Testis (tissue), 3 donors: ENCODE measurements around the gene PIGP. TPM values are rescaled to one million over a fixed set of nuclear protein-coding genes. Genes with fewer than 3 reads are reported as not detected.

ENCODE experiments used
- DNase-seq: peaks from one replicate; pipeline ENCODE4 v3.0.0-alpha.2; 2019
- H3K27ac ChIP-seq, 2 donors: fragments of 200-600 bp; sonication (generic); one replicate each; pipeline ENCODE4 v1.5.1; 2019
- H3K27me3 ChIP-seq: fragments of 200-600 bp; sonication (generic); one replicate; pipeline ENCODE4 v1.5.1; 2019
- H3K36me3 ChIP-seq: fragments of 200-600 bp; sonication (generic); one replicate; pipeline ENCODE4 v1.5.1; 2017; ENCODE audit warnings: low read depth; ENCODE audit errors: missing control alignments
- H3K4me1 ChIP-seq: fragments of 200-600 bp; sonication (generic); one replicate; pipeline ENCODE4 v1.5.1; 2019
- H3K4me3 ChIP-seq, 2 donors: fragments of 200-600 bp; sonication (generic); one replicate each; pipeline ENCODE4 v1.5.1; 2017 to 2019
- H3K9me3 ChIP-seq: fragments of 200-600 bp; sonication (generic); one replicate; pipeline ENCODE4 v1.5.1; 2017
- CTCF ChIP-seq, 3 experiments: fragments of 450-650 bp in 2 of 3; fragments of 200-600 bp in 1 of 3; sonication (generic) in 1 of 3; IDR thresholded peaks; one replicate each; pipeline ENCODE4 v1.5.1; 2016 to 2019; ENCODE audit warnings: antibody characterized with exemption in 3 of 3, mild to moderate bottlenecking in 2 of 3, moderate library complexity in 1 of 3
- POLR2A ChIP-seq: fragments of 450-650 bp; IDR thresholded peaks from one replicate; pipeline ENCODE4 v1.6.1; 2017; ENCODE audit warnings: antibody characterized with exemption, mild to moderate bottlenecking, moderate library complexity
- WGBS, 2 donors: methylation state at CpG; one replicate each; pipeline ENCODE4 v1.1.5; 2018; 5-methylcytosine and 5-hydroxymethylcytosine counted together
- intact Hi-C: fragments of 100-400 bp; cut with DNase I; formaldehyde crosslinking; loops from one replicate; pipeline ENCODE4 v1.15.1; 2023; ENCODE audit warnings: low total_unique reads
- polyA plus RNA-seq: library from polyadenylated mRNA; stranded (reverse); fragments of 350-450 nt; fragmentation: Illumina TruSeq; extraction: RNeasy Lipid Tissue Mini Kit (QIAGEN cat#74804); gene quantifications from one replicate; pipeline ENCODE4 v1.2.3, GENCODE V29; 2014; ENCODE audit warnings: low read depth, low replicate concordance; ENCODE audit not compliant: insufficient read depth
- total RNA-seq, 2 donors: library from RNA; depleted of rRNA; stranded (reverse); fragments of >200 nt; gene quantifications; one replicate each; pipeline ENCODE4 v1.2.3, GENCODE V29; 2016

Gene PIGP
- total and polyA plus RNA-seq, 3 donors from 2014 or later: 38.0 to 96.2 (median 44.9) TPM

GRCh38 chr21:37073417-37074196 is 736 bp upstream of the PIGP start:
- TF ChIP-seq CTCF (IDR thresholded peaks at IDR 0.05) (peak in 1 of 3 experiments; percentile 0), POLR2A (no peak)
- no peaks in the 10 kb centered on the region for H3K9me3 ChIP-seq
- H3K27me3 ChIP-seq: no peaks in the 10 kb centered on the region
- H3K4me3 ChIP-seq: peak overlapping the region; percentile 85 to 91
- intact Hi-C loops: no loop called here
- WGBS, 2 donors: 0% methylated on average over 12 to 63 of the region's 70 CpGs
- no peaks in the 10 kb centered on the region for H3K36me3 ChIP-seq
- peak; percentile 75 for DNase-seq
- peak overlapping the region; percentile 99 for H3K27ac ChIP-seq
- H3K4me1 ChIP-seq: peaks cover 10% of the 10 kb centered on the region

GRCh38 chr21:37072274-37072987 is 440 bp downstream of the PIGP start:
- Histone ChIP-seq H3K27me3 (no peaks in the 10 kb centered on the region), H3K27ac (peak overlapping the region; percentile 99), H3K36me3 (no peaks in the 10 kb centered on the region), H3K4me1 (peaks cover 10% of the 10 kb centered on the region), H3K9me3 (no peaks in the 10 kb centered on the region), H3K4me3 (peak overlapping the region; percentile 85 to 91)
- WGBS, 2 donors: 1% methylated on average over 12 to 54 of the region's 54 CpGs
- TF ChIP-seq POLR2A (no peak), CTCF (IDR thresholded peaks at IDR 0.05) (peak in 2 of 3 experiments; percentile 1 to 5)
- peak; percentile 90 for DNase-seq
- intact Hi-C loops: no loop called here

- peak; percentile 75 for DNase-seq
- no peaks in the 10 kb centered on the region for H3K36me3 ChIP-seq
- H3K9me3 ChIP-seq: no peaks in the 10 kb centered on the region
- WGBS, 2 donors: 3 to 9% methylated on average over 12 of the region's 12 CpGs
- H3K27ac ChIP-seq: peak overlapping the region; percentile 99
- no peak for TF ChIP-seq CTCF (IDR thresholded peaks at IDR 0.05)
- TF ChIP-seq POLR2A: peak; percentile 21
- no peaks in the 10 kb centered on the region for H3K27me3 ChIP-seq
- peaks cover 10% of the 10 kb centered on the region for H3K4me1 ChIP-seq
- intact Hi-C loops: no loop called here
- H3K4me3 ChIP-seq: peak overlapping the region; percentile 85 to 91
Observed at GRCh38 chr21:37071561-37072273, 1.2 kb downstream of the PIGP start.

- TF ChIP-seq CTCF (IDR thresholded peaks at IDR 0.05) (no peak), POLR2A (no peak)
- WGBS, 2 donors: 73 to 75% methylated on average over 9 of the region's 9 CpGs
- no peak for DNase-seq
- Histone ChIP-seq H3K4me1 (no peaks in the 10 kb centered on the region), H3K36me3 (no peaks in the 10 kb centered on the region), H3K27me3 (no peaks in the 10 kb centered on the region), H3K4me3 (no peak overlapping the region), H3K27ac (peak overlapping the region in 1 of 2 donors; percentile 28), H3K9me3 (no peaks in the 10 kb centered on the region)
- intact Hi-C loops: no loop called here
Observed at GRCh38 chr21:37065561-37066177, 7.2 kb downstream of the PIGP start.
